HG03139 (cell line): ENCODE measurements around the gene KRT9.
"Not testable (repeated sequence)": the region's sequence is repeated elsewhere in the genome, so short reads cannot be mapped to it uniquely, and the experiment has no call there.

Experiments used
- ATAC-seq: cut with Tn5 transposase; IDR thresholded peaks from one replicate; pipeline ENCODE4 v1.9.1; 2021; ENCODE audit not compliant: unreplicated experiment

The KRT9 gene

DNA sequence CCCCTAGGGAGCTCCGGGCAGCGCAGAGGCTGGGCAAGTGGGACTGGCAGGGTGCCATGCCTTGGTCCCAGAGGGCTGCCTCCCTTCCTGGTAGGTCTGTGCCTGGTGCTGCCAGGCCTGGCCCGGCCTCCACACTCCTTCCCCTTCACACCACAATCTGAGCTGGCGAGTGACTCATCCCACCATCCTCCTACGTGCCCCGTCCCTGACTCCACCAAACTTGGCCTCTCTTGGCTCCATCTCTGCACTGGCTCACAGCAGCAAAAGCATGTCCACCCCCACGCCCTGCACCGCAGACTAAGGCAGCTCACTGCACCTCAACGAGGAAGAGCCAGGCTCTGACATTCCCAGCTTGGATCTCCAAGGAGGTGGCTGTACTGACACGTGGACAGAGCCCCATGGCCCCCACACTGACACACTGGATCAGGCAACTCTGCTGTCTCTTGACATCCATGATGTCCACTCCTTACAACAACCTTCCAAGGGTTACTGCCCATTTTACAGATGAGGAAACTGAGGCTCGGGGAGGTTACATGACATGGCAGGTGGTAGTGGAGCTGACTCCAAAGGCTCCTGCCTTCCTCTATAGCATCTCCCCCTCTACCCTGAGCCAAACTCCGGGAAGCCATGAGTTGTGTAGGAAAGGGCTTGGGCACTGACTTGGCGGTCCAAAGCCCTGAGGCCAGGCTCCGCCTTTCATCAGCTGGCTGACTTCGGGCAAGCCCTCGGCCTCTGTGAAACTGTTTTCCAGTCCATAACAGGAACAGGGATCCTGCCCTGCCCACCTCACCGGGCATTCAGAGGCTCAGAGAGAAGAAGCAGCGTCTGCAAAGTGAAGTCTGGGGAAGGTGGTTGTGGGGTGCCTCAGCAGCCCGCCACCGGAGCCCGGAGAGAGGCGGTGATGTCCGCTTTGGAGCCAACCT is 23.7 kb downstream of the KRT9 start:
- ATAC-seq = no peak

DNA sequence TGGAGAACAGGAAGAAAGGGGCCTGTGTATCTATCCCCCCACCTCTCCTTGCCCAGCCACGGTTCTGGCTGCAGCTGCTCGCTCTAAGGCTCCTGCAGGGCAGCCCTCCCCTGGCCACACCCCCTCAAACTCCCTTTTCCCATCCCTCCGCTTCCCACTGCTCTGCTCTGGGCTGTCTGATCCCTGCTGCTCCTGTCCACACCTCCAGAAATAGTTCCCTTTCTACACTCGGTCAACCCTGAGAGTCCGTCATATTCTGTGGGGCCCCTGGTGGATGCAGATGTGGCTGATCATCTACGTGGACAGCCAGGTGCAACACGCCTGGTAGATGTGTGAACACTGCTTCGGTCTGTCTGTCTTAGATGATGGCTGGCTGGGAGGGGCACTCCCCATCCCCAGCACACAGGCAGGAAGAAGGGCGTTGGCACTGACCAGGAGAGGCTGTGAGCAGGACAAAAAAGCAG is 24.4 kb downstream of the KRT9 start:
- no peak for ATAC-seq

DNA sequence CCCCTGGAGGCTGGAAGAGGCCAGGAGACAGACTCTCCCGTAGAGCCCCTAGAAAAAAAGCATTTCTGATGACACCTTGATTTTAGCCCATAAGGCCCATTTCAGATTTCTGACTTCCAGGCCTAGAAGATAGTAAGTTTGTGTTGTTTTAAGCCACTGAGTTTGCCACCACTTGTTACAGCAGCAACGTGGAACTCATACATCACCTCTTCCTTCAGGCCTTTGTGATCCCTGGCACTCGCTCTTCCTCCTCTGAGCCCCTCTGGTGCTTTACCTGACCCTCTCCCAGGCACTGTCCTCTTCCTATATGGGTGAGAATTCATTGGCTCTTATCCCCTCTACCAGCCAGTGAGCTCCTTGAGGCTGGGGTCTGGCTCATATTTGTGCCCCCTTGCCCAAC is 25.0 kb downstream of the KRT9 start:
- ATAC-seq = no peak

DNA sequence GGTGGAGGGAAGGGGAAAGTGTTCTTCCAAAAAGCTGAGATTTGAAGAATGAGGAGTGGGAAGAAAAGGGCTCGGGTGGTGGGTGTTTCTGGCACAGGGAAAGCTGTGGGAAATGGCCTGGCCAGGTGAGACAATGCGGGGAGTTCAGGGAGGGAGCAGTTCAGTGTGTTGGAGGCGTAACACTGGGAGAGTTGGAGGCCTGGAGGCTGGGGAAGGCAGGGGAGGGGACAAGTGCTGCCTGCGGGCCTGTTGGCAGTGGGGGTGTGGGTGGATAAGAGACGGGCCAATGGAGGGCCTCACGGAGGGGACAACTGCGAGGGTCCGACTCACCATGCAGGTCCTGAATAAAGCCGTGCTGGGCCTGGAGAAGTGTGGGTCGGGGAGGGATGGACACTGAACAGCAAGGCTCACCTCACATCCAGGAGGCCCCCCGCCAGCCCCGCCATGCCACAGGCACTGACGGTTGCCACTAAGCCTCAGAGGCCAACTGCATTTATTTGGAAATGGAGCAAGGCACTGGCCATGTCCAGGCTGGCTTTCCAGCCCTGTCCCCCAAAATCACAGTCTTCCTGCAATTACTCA is 25.9 kb downstream of the KRT9 start:
- no peak for ATAC-seq

DNA sequence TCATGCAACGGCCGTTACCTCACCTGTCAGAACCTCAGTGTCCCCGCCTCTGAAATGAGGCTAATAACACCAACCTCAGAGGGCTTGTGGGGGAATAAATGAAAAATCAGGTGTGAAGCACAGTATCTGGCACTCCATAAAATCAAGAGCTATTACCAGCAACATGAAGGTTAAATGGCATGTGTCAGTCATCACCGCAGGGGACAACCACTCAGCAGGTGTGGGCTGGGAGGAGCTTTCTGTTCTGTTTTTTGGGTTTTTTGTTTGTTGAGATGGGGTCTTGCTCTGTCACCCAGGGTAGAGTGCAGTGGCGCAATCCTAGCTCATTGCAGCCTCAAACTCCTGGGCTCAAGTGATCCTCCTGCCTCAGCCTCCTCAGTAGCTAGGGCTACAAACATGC is 26.9 kb downstream of the KRT9 start:
- no peak for ATAC-seq

DNA sequence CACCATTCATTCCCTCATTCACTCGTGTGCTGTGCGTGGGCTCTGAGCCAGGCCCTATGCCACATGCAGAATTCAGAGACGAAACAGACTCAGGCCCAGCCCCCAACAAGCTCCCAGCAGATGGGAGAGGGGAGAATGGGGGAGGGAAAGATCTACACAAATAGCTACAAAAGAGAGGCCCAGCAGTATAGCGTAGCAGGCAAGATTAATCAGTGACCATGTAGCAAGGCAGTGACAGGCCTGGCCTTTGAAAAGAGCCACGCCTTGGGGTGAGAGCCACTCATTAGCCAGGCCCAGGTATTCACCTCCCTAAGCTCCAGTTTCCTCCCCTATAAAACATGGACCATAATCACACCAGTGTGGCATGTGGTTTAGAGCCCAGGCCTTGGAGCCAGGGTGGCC is 27.4 kb downstream of the KRT9 start:
- no peak for ATAC-seq

DNA sequence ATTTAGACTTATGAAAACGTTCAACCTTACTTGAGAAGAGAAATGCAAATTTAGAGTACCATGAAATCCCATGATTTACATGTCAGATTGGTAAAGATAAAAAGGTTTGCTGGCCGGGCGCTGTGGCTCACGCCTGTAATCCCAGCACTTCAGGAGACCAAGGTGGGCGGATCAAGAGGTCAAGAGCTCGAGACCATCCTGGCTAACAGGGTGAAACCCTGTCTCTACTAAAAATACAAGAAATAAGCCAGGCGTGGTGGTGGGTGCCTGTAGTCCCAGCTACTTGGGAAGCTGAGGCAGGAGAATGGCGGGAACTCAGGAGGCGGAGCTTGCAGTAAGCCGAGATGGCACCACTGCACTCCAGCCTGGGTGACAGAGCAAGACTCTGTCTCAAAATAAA is 29.1 kb downstream of the KRT9 start:
- ATAC-seq = not testable (repeated sequence)

DNA sequence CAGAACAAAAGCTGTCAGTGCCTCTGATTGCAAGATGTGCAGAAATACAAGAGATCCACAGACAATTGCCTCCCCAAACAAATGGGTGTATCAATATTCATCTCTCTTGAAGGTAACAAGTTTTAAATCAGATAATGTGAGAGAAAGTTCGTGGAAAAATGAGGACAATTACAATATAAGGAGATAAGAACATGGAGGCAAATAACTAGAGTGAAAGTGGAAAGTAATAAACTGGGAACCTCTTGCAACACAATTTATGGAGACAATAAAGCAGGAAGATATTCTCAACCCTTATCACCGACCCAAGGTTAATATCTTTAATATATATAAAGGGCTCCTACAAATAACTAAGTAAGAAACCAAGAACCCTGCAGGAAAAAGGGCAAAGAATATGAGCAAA is 29.5 kb downstream of the KRT9 start:
- no peak for ATAC-seq

DNA sequence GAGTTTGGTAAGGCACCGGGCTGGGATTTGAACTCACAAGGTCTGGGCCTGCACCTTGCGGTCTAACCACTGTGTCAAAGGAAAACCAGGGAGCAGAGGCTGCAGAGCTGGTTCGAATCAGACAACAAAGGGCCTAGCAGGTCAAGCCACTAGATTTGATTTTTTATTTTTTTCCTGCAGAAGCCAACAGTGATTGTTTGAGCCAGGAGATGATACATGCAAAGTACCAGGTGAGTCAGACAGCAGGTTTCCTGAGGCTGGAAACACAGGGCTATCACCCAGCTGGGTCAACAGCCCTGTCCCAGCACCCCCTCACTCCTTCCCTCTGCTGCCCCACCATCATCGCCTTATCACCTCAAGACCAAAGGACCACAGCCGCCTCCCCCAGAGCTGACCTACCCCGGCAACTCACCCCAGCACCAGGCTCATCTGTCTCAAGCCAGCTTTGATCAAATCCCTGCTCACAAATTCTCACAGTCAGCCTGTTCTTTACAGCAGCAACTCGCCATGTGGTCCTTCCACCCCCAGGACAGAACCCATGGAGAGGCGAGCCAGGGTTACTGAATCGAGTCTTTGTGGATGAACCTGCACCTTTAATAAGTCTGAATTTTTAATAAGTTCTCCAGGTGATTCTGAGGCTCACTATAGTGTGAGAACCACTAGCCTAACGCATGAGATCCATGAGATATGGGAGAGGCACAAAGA is 30.8 kb downstream of the KRT9 start:
- no peak for ATAC-seq

DNA sequence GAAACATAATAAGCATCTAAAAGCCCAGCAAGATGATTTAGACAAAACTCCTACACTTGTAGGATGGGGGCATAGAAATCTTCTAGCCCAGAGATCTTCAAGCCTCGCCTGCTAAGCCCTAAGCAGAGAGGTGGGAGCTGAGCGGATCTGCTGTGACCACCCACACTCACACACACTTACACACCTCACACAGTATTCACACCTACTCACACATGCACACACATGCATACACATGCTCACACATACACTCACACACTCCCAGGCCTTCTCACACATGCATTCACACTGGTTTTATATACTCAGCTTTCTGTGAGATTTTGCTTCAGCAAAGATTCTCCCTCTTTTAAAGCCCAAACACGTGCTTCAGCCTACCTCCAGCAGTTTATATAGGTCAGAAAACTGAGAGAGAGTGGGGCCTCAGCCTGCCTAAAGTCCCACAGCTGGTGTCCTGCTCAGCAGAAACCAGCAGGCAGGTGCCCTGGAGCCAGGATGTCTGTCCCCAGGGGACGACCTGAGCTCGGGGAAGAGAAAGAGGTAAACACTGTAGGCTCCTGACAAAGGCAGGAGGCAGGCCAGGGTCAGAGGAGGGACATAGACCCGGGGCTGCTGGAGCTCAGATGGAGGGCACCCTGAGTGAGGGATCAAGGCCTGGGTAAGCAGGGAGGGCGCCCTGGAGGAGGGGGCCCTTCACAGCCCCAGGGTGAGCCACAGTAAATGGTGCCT is 31.7 kb downstream of the KRT9 start:
- no peak for ATAC-seq

DNA sequence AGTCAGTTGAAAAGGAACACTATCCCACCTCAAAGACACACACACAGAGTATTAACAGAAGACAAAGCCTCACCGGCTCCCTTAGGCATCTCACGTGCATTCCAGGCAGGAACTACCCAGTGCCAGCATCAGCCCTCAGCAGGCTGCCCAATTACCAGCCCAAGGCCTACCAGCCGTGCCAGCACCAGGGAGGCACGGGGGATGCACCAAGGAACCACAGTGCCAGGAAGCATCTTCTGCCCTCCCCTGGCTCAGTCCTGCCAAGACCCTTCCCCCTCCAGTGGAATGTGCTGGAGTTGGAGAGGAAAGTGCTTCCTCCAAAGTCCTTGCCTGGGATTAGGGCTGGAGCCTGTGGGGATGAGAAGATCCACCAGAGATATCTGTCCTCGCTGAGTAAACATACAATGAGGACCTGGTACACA is 32.8 kb downstream of the KRT9 start:
- ATAC-seq = no peak

DNA sequence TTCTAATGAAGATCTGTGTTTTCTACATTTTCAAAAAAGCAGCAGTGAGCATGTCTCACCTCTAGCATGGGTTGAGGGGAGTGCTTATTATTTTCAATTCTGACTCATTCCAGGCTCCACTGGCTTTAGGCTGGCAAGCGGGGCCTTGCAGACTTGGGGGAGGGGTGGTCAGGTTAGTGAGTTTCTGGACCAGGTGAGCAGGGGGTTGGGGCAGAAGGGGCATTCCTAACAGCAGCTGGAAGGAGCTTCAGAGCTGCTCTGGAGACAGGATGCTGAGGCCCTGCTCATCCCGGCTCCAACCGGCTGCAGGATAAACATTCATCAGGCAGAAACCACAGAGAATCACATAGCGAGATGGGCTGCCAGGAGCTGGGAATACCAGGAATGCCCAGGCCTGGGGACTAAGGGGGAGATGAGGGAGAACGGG is 33.3 kb downstream of the KRT9 start:
- ATAC-seq = no peak

DNA sequence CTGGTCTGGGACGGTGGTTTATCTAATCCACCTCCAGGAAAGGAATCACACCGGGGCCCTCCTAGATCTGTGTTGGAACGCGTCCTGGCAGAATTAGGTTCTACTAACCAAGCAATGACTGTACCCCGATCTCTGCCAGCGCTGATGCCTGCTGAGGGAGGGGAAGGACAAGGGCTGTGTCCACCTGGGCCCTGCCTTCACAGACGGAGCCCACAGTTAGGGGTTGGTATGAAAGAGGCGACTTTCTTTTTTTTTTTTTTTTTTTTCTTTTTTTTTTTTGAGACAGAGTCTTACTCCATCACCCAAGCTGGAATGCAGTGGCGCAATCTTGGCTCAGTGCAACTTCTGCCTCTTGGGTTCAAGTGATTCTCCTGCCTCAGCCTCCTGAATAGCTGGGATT is 33.9 kb downstream of the KRT9 start:
- ATAC-seq = no peak

DNA sequence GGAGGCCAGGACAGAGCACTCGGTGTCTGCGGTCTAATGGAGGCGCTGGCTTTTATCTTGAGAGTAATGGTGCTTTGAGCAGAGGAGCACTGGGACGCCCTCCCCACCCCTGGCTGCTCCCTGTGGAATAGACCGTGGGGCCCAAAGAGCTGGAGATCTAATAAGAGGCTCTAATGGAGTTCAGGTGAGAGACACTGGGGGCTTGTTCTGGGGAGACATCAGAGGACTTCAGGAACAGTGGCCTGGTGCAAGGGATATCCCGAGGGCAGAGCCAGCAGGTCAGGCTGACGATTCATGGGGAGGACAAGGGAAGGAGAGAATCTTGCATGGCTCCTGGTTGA is 34.3 kb downstream of the KRT9 start:
- ATAC-seq = no peak

DNA sequence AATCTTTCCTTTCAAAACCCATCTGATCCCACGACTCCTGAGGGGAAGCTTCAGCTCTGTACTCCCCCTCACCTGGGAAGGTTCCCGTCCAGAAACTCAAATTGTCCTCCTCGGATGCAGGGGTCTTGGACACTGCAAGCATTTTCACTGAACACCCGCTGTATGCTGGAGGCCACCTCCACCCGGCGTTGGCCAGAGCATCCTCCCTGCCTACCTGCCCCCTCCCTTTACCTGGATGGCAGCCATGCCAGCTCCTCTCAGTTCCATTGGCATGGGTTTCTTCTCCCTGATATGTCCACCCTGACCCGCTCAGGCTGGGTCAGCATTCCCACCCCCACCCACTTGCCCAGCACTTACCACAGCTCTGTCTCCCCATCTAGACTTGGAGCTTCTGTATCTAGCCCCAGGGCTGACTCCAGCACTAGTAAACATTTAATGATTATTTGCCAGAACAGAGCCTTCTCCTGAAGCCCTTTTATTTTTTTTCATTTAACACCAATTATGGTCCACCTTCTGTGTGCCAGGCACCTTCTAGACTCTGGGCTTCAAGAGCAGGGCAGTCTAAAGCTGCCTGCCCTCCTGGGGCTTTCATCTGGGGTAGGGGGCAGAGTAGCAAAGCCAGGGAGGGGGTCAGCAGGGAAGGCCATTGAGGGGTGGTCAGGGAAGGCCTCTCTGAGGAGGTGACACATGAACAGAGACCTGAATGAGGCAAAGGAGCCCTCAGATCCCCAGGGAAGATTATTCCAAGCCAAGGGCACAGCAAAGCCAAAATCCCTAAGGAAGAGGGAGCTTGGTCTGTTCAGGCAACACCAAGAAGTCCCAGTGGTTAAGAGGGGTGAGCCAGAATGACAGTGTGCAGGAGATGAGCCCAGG is 34.9 kb downstream of the KRT9 start:
- no peak for ATAC-seq

DNA sequence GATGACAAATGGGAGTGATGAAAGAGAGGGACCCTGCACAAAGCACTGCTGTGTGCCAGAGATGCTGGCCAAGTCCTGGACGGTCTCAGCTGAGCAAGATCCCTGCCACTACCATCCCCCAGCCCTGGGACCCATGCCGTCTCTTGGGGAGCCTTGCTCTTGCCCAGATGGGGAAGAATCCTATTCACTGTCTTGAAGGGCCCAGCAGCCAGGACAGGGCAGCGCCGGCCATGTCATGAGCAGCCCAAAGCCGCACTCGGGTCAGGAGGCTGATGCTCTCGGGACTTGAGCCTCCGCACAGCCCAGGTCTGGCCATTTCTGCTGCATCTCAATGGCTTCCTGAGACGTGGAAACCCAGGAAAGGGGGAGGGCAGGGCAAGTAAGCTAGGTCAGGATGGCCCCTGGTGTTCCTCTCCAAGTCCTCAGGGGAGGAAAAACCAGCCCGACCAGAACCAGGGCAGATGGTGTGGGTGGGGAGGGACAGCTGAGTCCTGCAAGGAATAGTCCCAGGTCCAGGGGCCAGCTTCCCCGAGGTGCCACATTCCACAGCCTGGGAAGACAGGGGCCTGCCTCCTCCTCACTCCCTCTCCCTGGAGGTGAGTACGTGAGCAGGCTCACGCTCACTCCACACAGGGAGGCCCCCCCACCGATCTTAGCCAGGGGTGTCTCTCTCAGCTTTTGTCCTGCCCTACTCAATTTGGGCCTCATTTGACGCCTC is 35.9 kb downstream of the KRT9 start:
- ATAC-seq = no peak

DNA sequence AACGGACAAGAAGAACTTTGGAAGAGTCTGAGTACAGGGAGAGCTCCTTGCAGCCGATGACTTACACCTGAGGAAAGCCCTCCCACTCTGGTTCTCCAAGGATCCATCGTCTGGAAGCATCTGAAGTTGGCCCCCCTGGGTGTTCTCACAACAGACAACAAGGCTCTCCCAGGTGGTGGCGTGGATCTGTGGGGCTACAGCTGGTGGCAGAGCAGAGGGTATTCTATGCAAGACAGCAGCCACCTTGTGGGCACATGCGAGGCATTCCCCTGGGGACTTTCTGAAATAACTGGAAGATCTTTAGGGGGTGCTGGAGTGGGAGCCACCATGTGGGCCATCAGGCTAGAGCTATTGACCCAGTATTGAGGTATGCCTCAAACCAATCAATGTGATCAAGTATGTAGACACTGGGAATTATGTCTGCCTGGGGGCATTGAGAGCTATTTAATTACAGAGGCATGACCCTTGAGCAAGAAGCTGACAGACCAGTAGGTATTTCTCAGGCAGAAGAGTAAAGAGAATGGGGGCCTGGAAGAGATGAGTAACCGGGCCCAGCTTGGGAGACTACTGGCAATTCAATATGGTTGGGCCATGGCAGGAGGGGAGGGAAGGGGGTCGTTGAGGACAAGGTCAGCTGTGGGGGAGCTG is 36.8 kb downstream of the KRT9 start:
- no peak for ATAC-seq

DNA sequence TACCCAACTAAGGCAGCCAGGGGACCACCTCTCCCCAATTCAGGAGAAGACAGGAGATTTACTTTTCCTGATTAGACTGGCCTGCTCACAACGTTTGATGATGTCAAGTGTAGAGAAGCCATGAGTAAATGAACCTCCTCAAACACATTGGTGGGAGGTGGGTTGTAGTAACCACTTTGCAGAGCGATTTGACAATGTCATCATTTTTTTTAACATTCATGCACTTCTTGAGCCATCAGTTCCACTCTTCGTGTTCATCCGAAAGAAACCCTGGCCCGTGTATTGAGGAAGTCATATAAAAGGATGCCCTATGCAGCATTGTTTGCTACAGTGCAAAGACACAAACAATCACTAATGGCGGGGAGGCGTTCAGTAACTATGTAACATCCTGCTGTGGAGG is 38.2 kb downstream of the KRT9 start:
- no peak for ATAC-seq

DNA sequence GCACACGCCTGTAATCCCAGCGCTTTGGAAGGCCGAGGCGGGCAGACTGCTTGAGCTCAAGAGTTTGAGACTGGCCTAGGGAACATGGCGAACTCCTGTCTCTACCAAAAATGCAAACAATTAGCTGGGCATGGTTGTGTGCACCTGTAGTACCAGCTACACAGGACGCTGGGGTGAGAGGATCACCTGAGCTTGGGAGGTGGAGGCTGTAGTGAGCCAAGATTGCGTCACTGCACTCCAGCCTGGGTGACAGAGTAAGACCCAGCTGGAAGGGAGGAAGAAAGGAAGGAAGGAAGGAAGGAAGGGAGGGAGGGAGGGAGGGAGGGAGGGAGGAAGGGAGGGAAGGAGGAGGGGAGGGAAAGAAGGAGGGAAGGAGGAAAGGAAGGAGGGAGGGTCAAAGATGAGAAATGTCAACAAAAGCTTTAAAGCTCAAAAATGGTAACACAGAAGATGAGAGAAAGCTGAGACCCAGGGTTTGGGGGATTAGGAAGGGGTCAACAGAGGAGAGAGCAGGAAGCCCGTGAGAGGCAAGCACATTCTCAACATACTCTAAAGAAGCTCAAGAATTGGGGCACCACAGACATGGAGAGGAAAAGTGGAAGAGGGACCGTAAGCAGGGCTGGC is 38.8 kb downstream of the KRT9 start:
- ATAC-seq = no peak
